K562 (cell line): Measurements from ENCODE around the gene TLR2. TPM values are rescaled to one million over a fixed set of nuclear protein-coding genes. Genes with fewer than 3 reads are reported as not detected.

Experiments used
- ATAC-seq: fragments of 200-7000 bp; cut with Tn5 transposase; 3 replicates; pipeline ENCODE4 v1.9.1; 2020; ENCODE audit warnings: moderate library complexity
- BruUV-seq: library from RNA; stranded (reverse); fragments of 400-500 nt; replicated peaks from 2 replicates; lab custom pipeline; 2021; lab: Mats Ljungman, UMichigan
- CTCF ChIA-PET: fragments of 300-600 bp; formaldehyde crosslinking; extraction: SDS; loops from one replicate; lab custom pipeline; 2021; ENCODE audit warnings: low intra/inter-chr PET ratio; lab: Yijun Ruan, JAX
- POLR2A ChIA-PET: fragments of 300-600, 350-650 bp; sonication (Branson Sonifier 250); formaldehyde crosslinking; extraction: SDS; loops from one replicate; lab custom pipeline; 2021; ENCODE audit warnings: antibody characterized with exemption, inconsistent platforms; lab: Yijun Ruan, JAX
- DNase-seq, 4 experiments: peaks; one replicate each; pipeline versions ENCODE4 v3.0.0 to v3.0.0-alpha.2; 2011 to 2018; ENCODE audit warnings: low spot score in 3 of 4, mixed read lengths in 3 of 4; ENCODE audit errors: extremely low read depth in 1 of 4
- FAIRE-seq: peaks from 2 replicates; lab custom pipeline; 2011; peaks lifted over from hg19 to GRCh38; lab: Jason Lieb, UNC
- H2AFZ ChIP-seq: 2 replicates; pipeline ENCODE4 v1.6.0; 2011; ENCODE audit warnings: low read depth, low read length, control low read depth, inconsistent platforms
- H3K27ac ChIP-seq: fragments of 200-600 bp; 3 replicates; pipeline ENCODE4 v1.8.0; 2011; ENCODE audit warnings: low read depth, mild to moderate bottlenecking, control low read depth, inconsistent platforms, low read length, moderate library complexity, mixed read lengths; ENCODE audit errors: extremely low read depth
- H3K27me3 ChIP-seq, 2 experiments: fragments of 300-600 bp in 1 of 2; 2 replicates in 1 of 2; 3 replicates in 1 of 2; pipeline versions ENCODE4 v1.6.0 to v1.8.0; 2011; ENCODE audit warnings: inconsistent platforms in 2 of 2, low read length in 2 of 2, mild to moderate bottlenecking in 1 of 2, mixed read lengths in 1 of 2, moderate library complexity in 1 of 2; ENCODE audit not compliant: control insufficient read depth in 2 of 2, insufficient read depth in 2 of 2
- H3K36me3 ChIP-seq: fragments of 300-600 bp; 3 replicates; pipeline ENCODE4 v1.8.0; 2011; ENCODE audit warnings: mild to moderate bottlenecking, low read length, inconsistent platforms; ENCODE audit not compliant: control insufficient read depth, insufficient read depth
- H3K4me1 ChIP-seq, 2 experiments: fragments of 200-600 bp in 1 of 2; replicated peaks in 1 of 2; 2 replicates in 1 of 2; 3 replicates in 1 of 2; pipeline versions ENCODE4 v1.5.1 to v1.8.0; 2011; ENCODE audit warnings: inconsistent platforms in 2 of 2, low read length in 2 of 2, mild to moderate bottlenecking in 1 of 2, mixed read lengths in 1 of 2, moderate library complexity in 1 of 2; ENCODE audit not compliant: control insufficient read depth in 2 of 2, insufficient read depth in 2 of 2
- H3K4me2 ChIP-seq: 2 replicates; pipeline ENCODE4 v1.6.1; 2011; ENCODE audit warnings: low read length, control low read depth, inconsistent platforms, mixed read lengths; ENCODE audit not compliant: insufficient read depth
- H3K4me3 ChIP-seq: fragments of 200-600 bp; sonication (generic), shearing (Covaris generic); 2 replicates; pipeline ENCODE4 v1.5.1; 2016; ENCODE audit warnings: control low read depth, inconsistent platforms
- H3K79me2 ChIP-seq: fragments of 200-600 bp; 3 replicates; pipeline ENCODE4 v1.8.0; 2011; ENCODE audit warnings: low read length, inconsistent platforms; ENCODE audit not compliant: control insufficient read depth, insufficient read depth
- H3K9ac ChIP-seq, 2 experiments: 2 replicates each; pipeline versions ENCODE4 v1.6.0 to v1.6.1; 2011; ENCODE audit warnings: low read depth in 2 of 2, low read length in 2 of 2, control low read depth in 1 of 2, inconsistent platforms in 1 of 2, mild to moderate bottlenecking in 1 of 2, mixed read lengths in 1 of 2; ENCODE audit not compliant: insufficient read depth in 1 of 2
- H3K9me1 ChIP-seq: one replicate; pipeline ENCODE4 v1.6.0; 2011; ENCODE audit warnings: inconsistent platforms, mild to moderate bottlenecking, low read length, moderate library complexity; ENCODE audit not compliant: control insufficient read depth, insufficient read depth
- H3K9me3 ChIP-seq: replicated peaks from 2 replicates; pipeline ENCODE4 v1.5.1; 2011; ENCODE audit warnings: low read depth, low read length, inconsistent platforms; ENCODE audit not compliant: control insufficient read depth, insufficient read depth
- H4K20me1 ChIP-seq: replicated peaks from 2 replicates; pipeline ENCODE4 v1.6.1; 2011; ENCODE audit warnings: low read length, inconsistent platforms, mixed read lengths; ENCODE audit not compliant: control insufficient read depth, insufficient read depth
- FUS ChIP-seq: fragments of 200-400 bp; formaldehyde crosslinking; optimal IDR thresholded peaks from 2 replicates; pipeline ENCODE3; 2017; ENCODE audit warnings: low read depth, low read length
- GATA2 ChIP-seq: sonication (generic); formaldehyde crosslinking; IDR thresholded peaks from 2 replicates; pipeline ENCODE4 v1.4.0; 2020; ENCODE audit warnings: mild to moderate bottlenecking, missing genetic modification reagents
- GTF2F1 ChIP-seq: IDR thresholded peaks from 2 replicates; pipeline ENCODE4 v1.6.1; 2011; ENCODE audit warnings: low read depth, low read length, improper control_type of control experiment
- HDGF ChIP-seq: fragments of 450-650 bp; IDR thresholded peaks from 2 replicates; pipeline ENCODE4 v1.6.1; 2016
- KDM1A ChIP-seq, 2 experiments: fragments of 450-650 bp; IDR thresholded peaks; 2 replicates each; pipeline ENCODE4 v1.6.1; 2016; ENCODE audit warnings: mild to moderate bottlenecking in 2 of 2
- LCOR ChIP-seq: sonication (generic); formaldehyde crosslinking; IDR thresholded peaks from 2 replicates; pipeline ENCODE4 v1.8.0; 2022; ENCODE audit warnings: mild to moderate bottlenecking, missing genetic modification reagents
- NCOA2 ChIP-seq, 2 experiments: fragments of 450-650 bp; IDR thresholded peaks; 2 replicates each; pipeline ENCODE4 v1.6.1; 2018; ENCODE audit warnings: mild to moderate bottlenecking in 2 of 2, moderate library complexity in 1 of 2; ENCODE audit not compliant: partially characterized antibody in 2 of 2
- POLR2H ChIP-seq: IDR thresholded peaks from 2 replicates; pipeline ENCODE4 v1.6.1; 2016; ENCODE audit warnings: missing genetic modification characterization, low read depth, mild to moderate bottlenecking, control low read depth, missing compliant biosample characterization, moderate library complexity
- POLR3G ChIP-seq: IDR thresholded peaks from 2 replicates; pipeline ENCODE4 v1.6.1; 2011; ENCODE audit not compliant: insufficient read length, insufficient replicate concordance; ENCODE audit errors: extremely low read depth
- SAFB2 ChIP-seq: fragments of 200-400 bp; formaldehyde crosslinking; IDR thresholded peaks from 2 replicates; pipeline ENCODE4 v1.6.1; 2018; ENCODE audit warnings: borderline replicate concordance, low read length, low read depth, moderate library complexity; ENCODE audit not compliant: severe bottlenecking
- TSC22D4 ChIP-seq: fragments of 450-650 bp; IDR thresholded peaks from 2 replicates; pipeline ENCODE4 v1.6.1; 2016; ENCODE audit warnings: missing genetic modification characterization, missing biosample characterization, control low read depth
- YY1 ChIP-seq, 3 experiments: IDR thresholded peaks; 2 replicates each; pipeline ENCODE4 v1.6.1; 2011; ENCODE audit warnings: low read length in 2 of 3, mild to moderate bottlenecking in 2 of 3, moderate library complexity in 2 of 3, borderline replicate concordance in 1 of 3, control low read depth in 1 of 3, low read depth in 1 of 3; ENCODE audit not compliant: insufficient read depth in 3 of 3, insufficient replicate concordance in 2 of 3, control insufficient read depth in 1 of 3, insufficient read length in 1 of 3; ENCODE audit errors: extremely low read depth in 1 of 3
- ZC3H8 ChIP-seq: fragments of 450-650 bp; IDR thresholded peaks from 2 replicates; pipeline ENCODE4 v1.6.1; 2017
- ZNF324 ChIP-seq: fragments of 250-450 bp; sonication (Bioruptor Pico); IDR thresholded peaks from 2 replicates; pipeline ENCODE4 v1.4.0; 2020; ENCODE audit warnings: mild to moderate bottlenecking
- ZNF395 ChIP-seq: fragments of 200-800 bp; sonication (Bioruptor generic); IDR thresholded peaks from 2 replicates; pipeline ENCODE4 v1.6.1; 2017; ENCODE audit warnings: missing genetic modification characterization, missing compliant biosample characterization
- ZNF699 ChIP-seq: fragments of 250-450 bp; sonication (Bioruptor Pico); IDR thresholded peaks from 2 replicates; pipeline ENCODE4 v1.8.0; 2021; ENCODE audit warnings: mild to moderate bottlenecking, moderate library complexity; ENCODE audit not compliant: insufficient replicate concordance
- WGBS: fragments of 100-300 bp; shearing (Covaris generic); methylation state at CpG from one replicate; pipeline ENCODE4 v1.1.6; 2016; ENCODE audit warnings: low coverage, mixed read lengths; ENCODE audit not compliant: insufficient coverage; ENCODE audit errors: missing lambda C conversion rate; 5-methylcytosine and 5-hydroxymethylcytosine counted together
- in situ Hi-C: fragments of 300-500 bp; cut with MboI; formaldehyde crosslinking; loops from 4 replicates; pipeline ENCODE4 v1.15.0; 2018; ENCODE audit warnings: inconsistent platforms, mixed read lengths
- intact Hi-C: fragments of 100-400 bp; cut with micrococcal nuclease; formaldehyde crosslinking; loops from 2 replicates; pipeline ENCODE4 v1.14.2; 2022
- polyA plus RNA-seq, 8 experiments: library from polyadenylated mRNA; depleted of rRNA in 4 of 8; stranded (reverse) in 5 of 8; unstranded in 3 of 8; fragments of >200 nt; fragmentation: Nextera tagmentation in 2 of 8; fragmentation: Illumina TruSeq in 1 of 8; extraction: Ambion mirVana in 2 of 8; extraction: Trizol in 1 of 8; gene quantifications; 2 replicates each; pipeline versions ENCODE4 v1.2.1 to v1.2.3, GENCODE V29; 2011 to 2014; ENCODE audit warnings: inconsistent platforms in 1 of 8, missing spikeins in 1 of 8
- total RNA-seq, 7 experiments: library from RNA; depleted of rRNA in 6 of 7; stranded (reverse); fragments of >200 nt in 6 of 7; fragmentation: Illumina TruSeq in 2 of 7; extraction: Trizol in 2 of 7; gene quantifications; 2 replicates each; pipeline versions ENCODE4 v1.2.1 to v1.2.3, GENCODE V29; 2011 to 2021; ENCODE audit warnings: low replicate concordance in 1 of 7
- TF ChIP-seq, protein P1 (sequence below): fragments of 250-450 bp; sonication (Bioruptor Pico); IDR thresholded peaks from 2 replicates; pipeline ENCODE4 v1.4.0; 2020; ENCODE audit warnings: borderline replicate concordance

TLR2 gene
- total and polyA plus RNA-seq, 9 of the 15 experiments (the other 6 are each of a cell fraction or from before 2014, with no cell fraction given): 0.09 to 0.11 TPM; not detected in 7

DNA sequence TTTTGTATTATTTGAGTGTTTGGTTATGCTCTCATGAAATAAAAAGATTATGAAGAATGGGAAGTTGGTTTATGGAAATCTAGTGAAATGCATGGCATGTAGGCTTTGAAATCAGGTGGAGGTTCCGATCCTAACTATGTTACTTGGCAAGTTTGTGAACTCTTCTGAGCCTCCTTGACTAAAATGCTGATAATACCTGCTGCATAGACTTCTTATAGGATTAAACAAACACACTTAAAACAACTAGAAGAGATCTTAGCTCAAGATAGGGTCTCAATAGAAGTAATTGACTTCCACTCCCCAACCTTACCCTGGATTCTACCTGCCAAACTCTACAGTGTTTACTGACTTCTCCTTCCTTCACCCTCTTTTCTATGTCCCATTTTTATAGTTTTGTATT is 22.2 kb upstream of the TLR2 start:
- no peak for DNase-seq
- Histone ChIP-seq H3K4me1 (no peaks in the 10 kb centered on the region), H3K36me3 (no peaks in the 10 kb centered on the region), H3K79me2 (no peaks in the 10 kb centered on the region), H3K9me3 (no peaks in the 10 kb centered on the region), H3K27me3 (peaks cover 0 to 13% of the 10 kb centered on the region in 2 experiments; a peak in 2 of 5 replicates), H3K9ac (no peak overlapping the region), H3K27ac (no peak overlapping the region), H3K4me3 (no peak overlapping the region), H3K4me2 (no peak overlapping the region), H4K20me1 (no peaks in the 10 kb centered on the region), H3K9me1 (peaks cover 6% of the 10 kb centered on the region), H2AFZ (no peak overlapping the region)
- ChIA-PET POLR2A (no interaction called here), CTCF (no interaction called here)
- ATAC-seq: no peak
- intact Hi-C loops (no loop called here), in situ Hi-C loops (no loop called here)
- BruUV-seq: no TSS peak
- TF ChIP-seq SAFB2 (no peak), LCOR (CRISPR knock-in tag) (no peak), HDGF (no peak), ZC3H8 (no peak), ZNF395 (no peak), ZNF324 (CRISPR knock-in tag) (no peak), GTF2F1 (no peak), YY1 (IDR thresholded peaks at IDR 0.05; ENCODE audit: borderline replicate concordance in 1 of 3, control insufficient read depth in 1 of 3, extremely low read depth in 1 of 3, insufficient read depth in 3 of 3, insufficient read length in 1 of 3, insufficient replicate concordance in 2 of 3, low read depth in 1 of 3, low read length in 2 of 3) (no peak), KDM1A (IDR thresholded peaks at IDR 0.05) (no peak), POLR2H (no peak), NCOA2 (IDR thresholded peaks at IDR 0.05; ENCODE audit: partially characterized antibody in 2 of 2) (no peak), FUS (no peak), TSC22D4 (tag) (no peak), POLR3G (no peak), GATA2 (no peak), ZNF699 (no peak)
- TF ChIP-seq, protein P1, sequence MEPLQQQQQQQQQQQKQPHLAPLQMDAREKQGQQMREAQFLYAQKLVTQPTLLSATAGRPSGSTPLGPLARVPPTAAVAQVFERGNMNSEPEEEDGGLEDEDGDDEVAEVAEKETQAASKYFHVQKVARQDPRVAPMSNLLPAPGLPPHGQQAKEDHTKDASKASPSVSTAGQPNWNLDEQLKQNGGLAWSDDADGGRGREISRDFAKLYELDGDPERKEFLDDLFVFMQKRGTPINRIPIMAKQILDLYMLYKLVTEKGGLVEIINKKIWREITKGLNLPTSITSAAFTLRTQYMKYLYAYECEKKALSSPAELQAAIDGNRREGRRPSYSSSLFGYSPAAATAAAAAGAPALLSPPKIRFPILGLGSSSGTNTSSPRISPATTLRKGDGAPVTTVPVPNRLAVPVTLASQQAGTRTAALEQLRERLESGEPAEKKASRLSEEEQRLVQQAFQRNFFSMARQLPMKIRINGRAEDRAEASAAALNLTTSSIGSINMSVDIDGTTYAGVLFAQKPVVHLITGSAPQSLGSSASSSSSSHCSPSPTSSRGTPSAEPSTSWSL (CRISPR knock-in tag): no peak
- no peak for FAIRE-seq
- WGBS: 0% methylated on average over 1 of the region's 1 CpG
